Measurements from ENCODE around the gene EXTL1. TPM values are rescaled to one million over a fixed set of nuclear protein-coding genes. Genes with fewer than 3 reads are reported as not detected.

The EXTL1 gene
- total RNA-seq: 0.09 and 0.14 TPM in 2 replicates

GRCh38 chr1:26021647-26022403 lies at the start of gene EXTL1:
Gene EXTL1, plus strand, starts transcription at chr1:26021775. Its CDS starts 872 bp downstream, at chr1:26022647.

GRCh38 chr1:25997828-25998761 lies 23.5 kb upstream of the EXTL1 start, which contains the start of gene PAFAH2:
Gene PAFAH2, minus strand, starts transcription at chr1:25998063. Its CDS starts 7,247 bp downstream, at chr1:25990816.

GRCh38 chr1:26045722-26046245 lies 24.2 kb downstream of the EXTL1 start, which contains the start of gene SLC30A2:
Gene SLC30A2, minus strand, starts transcription at chr1:26046118. Its CDS starts 222 bp downstream, at chr1:26045896.

GRCh38 chr1:26067432-26067911 lies 45.9 kb downstream of the EXTL1 start, which contains the start of gene TRIM63:
Gene TRIM63, minus strand, starts transcription at chr1:26067630. Its CDS starts 136 bp downstream, at chr1:26067494.

Other genes with a start within 250 kb of the EXTL1 start
- gene SELENON, start 221.6 kb upstream of the EXTL1 start, total RNA-seq: 9.8 and 14.1 TPM in 2 replicates
- 31.9 and 42.4 TPM in 2 replicates for gene MTFR1L, start 201.8 kb upstream of the EXTL1 start, total RNA-seq
- 0.28 TPM in 2 replicates for gene AUNIP, start 162.3 kb upstream of the EXTL1 start, total RNA-seq
- 9.2 and 12.9 TPM in 2 replicates for gene PAQR7, start 146.1 kb upstream of the EXTL1 start, total RNA-seq
- gene STMN1, start 115.4 kb upstream of the EXTL1 start, total RNA-seq: 23.5 and 24.0 TPM in 2 replicates
- 5.5 and 5.8 TPM in 2 replicates for gene PAFAH2, start 23.7 kb upstream of the EXTL1 start, total RNA-seq
- gene SLC30A2, start 24.3 kb downstream of the EXTL1 start, total RNA-seq: not detected in 2 replicates
- 0.74 TPM in 1 of 2 replicates, not detected in the other for gene TRIM63, start 45.9 kb downstream of the EXTL1 start, total RNA-seq
- 3.1 and 4.3 TPM in 2 replicates for gene PDIK1L, start 90.0 kb downstream of the EXTL1 start, total RNA-seq
- not detected in 2 replicates for gene FAM110D, start 137.3 kb downstream of the EXTL1 start, total RNA-seq
- not detected in 2 replicates for gene C1orf232, start 147.2 kb downstream of the EXTL1 start, total RNA-seq
- gene ZNF593, start 148.1 kb downstream of the EXTL1 start, total RNA-seq: 27.0 and 32.4 TPM in 2 replicates
- gene ZNF593OS, start 150.1 kb downstream of the EXTL1 start, total RNA-seq: not detected in 2 replicates
- 0.14 TPM in 1 of 2 replicates, not detected in the other for gene CNKSR1, start 155.7 kb downstream of the EXTL1 start, total RNA-seq
- not detected in 2 replicates for gene CATSPER4, start 168.8 kb downstream of the EXTL1 start, total RNA-seq
- 3.3 and 3.7 TPM in 2 replicates for gene CEP85, start 212.4 kb downstream of the EXTL1 start, total RNA-seq

Data from smooth muscle cell of bladder (primary cell).